ENCODE results near the gene PDE8A. TPM values are rescaled to one million over a fixed set of nuclear protein-coding genes. Genes with fewer than 3 reads are reported as not detected.

The PDE8A gene
- total and polyA plus RNA-seq, 2 of the 13 experiments (the other 11 are each of a cell fraction or from before 2014, with no cell fraction given), result 26.3 to 48.5 TPM

GRCh38 chr15:84980196-84981053 lies 1.2 kb upstream of the PDE8A start (continued):
- peak; percentile 23; the same call in 1 of the 2 replicates for TF ChIP-seq SIX1 (CRISPR knock-in tag; IDR thresholded peaks at IDR 0.05; ENCODE audit: borderline replicate concordance)
- no peak for TF ChIP-seq RFX5 (IDR thresholded peaks at IDR 0.05; ENCODE audit: low read depth, low read length)
- no peak for TF ChIP-seq BRF2 (CRISPR knock-in tag; IDR thresholded peaks at IDR 0.05)
- no peak; a peak in 1 of 4 replicates for TF ChIP-seq EP300 (IDR thresholded peaks at IDR 0.05; ENCODE audit: low read depth in 2 of 2, low read length in 2 of 2)
- TF ChIP-seq EP300 (CRISPR knock-in tag; IDR thresholded peaks at IDR 0.05; ENCODE audit: borderline replicate concordance), result no peak
- peak; percentile 37 for TF ChIP-seq ZNF264 (CRISPR knock-in tag; IDR thresholded peaks at IDR 0.05)
- TF ChIP-seq ZKSCAN1 (IDR thresholded peaks at IDR 0.05; ENCODE audit: low read length), result no peak
- TF ChIP-seq MBNL3 (CRISPR knock-in tag; conservative IDR thresholded peaks at IDR 0.05), result no peak
- TF ChIP-seq ZNF501 (CRISPR knock-in tag; IDR thresholded peaks at IDR 0.05), result peak; percentile 35; the same call in 1 of the 2 replicates
- TF ChIP-seq ZNF12 (CRISPR knock-in tag; IDR thresholded peaks at IDR 0.05), result no peak
- TF ChIP-seq FIP1L1 (IDR thresholded peaks at IDR 0.05; ENCODE audit: borderline replicate concordance, insufficient read depth, low read depth, low read length), result 0 out of 2 replicates have a peak, but pooled peaks have one; percentile 40
- no peak for TF ChIP-seq SMC3 (IDR thresholded peaks at IDR 0.05; ENCODE audit: low read length)
- TF ChIP-seq ZNF230 (CRISPR knock-in tag; IDR thresholded peaks at IDR 0.05), result no peak
- TF ChIP-seq ZBTB26 (CRISPR knock-in tag; IDR thresholded peaks at IDR 0.05; ENCODE audit: borderline replicate concordance), result peak; percentile 56; the same call in 1 of the 2 replicates
- TF ChIP-seq IRF2 (CRISPR knock-in tag; IDR thresholded peaks at IDR 0.05), result peak; percentile 88
- no peak for TF ChIP-seq RARG (CRISPR knock-in tag; IDR thresholded peaks at IDR 0.05; ENCODE audit: low read depth)
- TF ChIP-seq BORCS8-MEF2B (CRISPR knock-in tag; IDR thresholded peaks at IDR 0.05), result peak; percentile 58; the same call in 1 of the 2 replicates
- TF ChIP-seq KAT2B (IDR thresholded peaks at IDR 0.05; ENCODE audit: borderline replicate concordance, low read depth, low read length), result no peak
- TF ChIP-seq HOXA5 (CRISPR knock-in tag; IDR thresholded peaks at IDR 0.05), result no peak; the same call in 1 of the 2 replicates
- peak; percentile 61 for TF ChIP-seq SATB2 (CRISPR knock-in tag; IDR thresholded peaks at IDR 0.05)
- TF ChIP-seq ZFP36L2 (CRISPR knock-in tag; IDR thresholded peaks at IDR 0.05), result no peak
- peak; percentile 67; the same call in 1 of the 2 replicates for TF ChIP-seq HOXD1 (CRISPR knock-in tag; IDR thresholded peaks at IDR 0.05)
- TF ChIP-seq REST (IDR thresholded peaks at IDR 0.05; ENCODE audit: borderline replicate concordance in 1 of 2, low read depth in 1 of 2, low read length in 2 of 2), result peak in 1 of 2 experiments; percentile 10; a peak in 1 of 4 replicates
- TF ChIP-seq ZNF891 (CRISPR knock-in tag; IDR thresholded peaks at IDR 0.05), result peak; percentile 87
